HG03139 (cell line): ENCODE results near the gene DUSP1.
A peak's percentile ranks its signal among the peaks of the same experiment; 100 is the strongest.

Experiments
- ATAC-seq: cut with Tn5 transposase; IDR thresholded peaks from one replicate; pipeline ENCODE4 v1.9.1; 2021; ENCODE audit not compliant: unreplicated experiment

Gene DUSP1

GRCh38 chr5:172765766-172766286, 5.2 kb downstream of the DUSP1 start:
- ATAC-seq, result no peak

- peak; percentile 87 for ATAC-seq
Observed at GRCh38 chr5:172764861-172765765, 5.9 kb downstream of the DUSP1 start.

- no peak for ATAC-seq
Observed at GRCh38 chr5:172763120-172763464, 7.9 kb downstream of the DUSP1 start.

GRCh38 chr5:172762214-172763119, 8.5 kb downstream of the DUSP1 start:
- ATAC-seq, result no peak

- no peak for ATAC-seq
Observed at GRCh38 chr5:172760959-172761358, 10.0 kb downstream of the DUSP1 start.

GRCh38 chr5:172760136-172760535, 10.9 kb downstream of the DUSP1 start:
- no peak for ATAC-seq

- ATAC-seq, result no peak
Observed at GRCh38 chr5:172758834-172759149, 12.2 kb downstream of the DUSP1 start.

- no peak for ATAC-seq
Observed at GRCh38 chr5:172758077-172758833, 12.7 kb downstream of the DUSP1 start.

GRCh38 chr5:172757394-172758010, 13.5 kb downstream of the DUSP1 start:
- no peak for ATAC-seq

GRCh38 chr5:172756764-172757393, 14.1 kb downstream of the DUSP1 start:
- ATAC-seq, result no peak

GRCh38 chr5:172754596-172755356, 16.2 kb downstream of the DUSP1 start:
- ATAC-seq, result no peak

- no peak for ATAC-seq
Observed at GRCh38 chr5:172753101-172753500, 17.9 kb downstream of the DUSP1 start.

- ATAC-seq, result no peak
Observed at GRCh38 chr5:172751761-172752510, 19.1 kb downstream of the DUSP1 start.

- no peak for ATAC-seq
Observed at GRCh38 chr5:172749881-172750633, 20.9 kb downstream of the DUSP1 start.

GRCh38 chr5:172749076-172749475, 21.9 kb downstream of the DUSP1 start:
- no peak for ATAC-seq

GRCh38 chr5:172748341-172748843, 22.6 kb downstream of the DUSP1 start:
- no peak for ATAC-seq

- no peak for ATAC-seq
Observed at GRCh38 chr5:172747471-172747870, 23.5 kb downstream of the DUSP1 start.

GRCh38 chr5:172746725-172747124, 24.3 kb downstream of the DUSP1 start:
- no peak for ATAC-seq
